ENCODE measurements around the gene MCAT.

GRCh38 chr22:43180670-43181069, 37.5 kb upstream of the MCAT start:
- TF ChIP-seq CTCF (optimal IDR thresholded peaks at IDR 0.05 in 1 of 3, IDR thresholded peaks at IDR 0.05 in 1 of 3, conservative IDR thresholded peaks at IDR 0.05 in 1 of 3; ENCODE audit: extremely low read depth in 1 of 3, insufficient read depth in 2 of 3, low read length in 3 of 3) = no peak
- TF ChIP-seq EZH2 (IDR thresholded peaks at IDR 0.05; ENCODE audit: low read length) = no peak
